GM08714 (cell line): ENCODE data around the gene LUM.
"Not testable (repeated sequence)": the region's sequence is repeated elsewhere in the genome, so short reads cannot be mapped to it uniquely, and the experiment has no call there.

Experiments
- H3K4me3 ChIP-seq: fragments of 200-500 bp; sonication (Bioruptor generic); 2 replicates; pipeline ENCODE4 v1.5.1; 2014; ENCODE audit warnings: mild to moderate bottlenecking, low read length, inconsistent platforms
- ZNF274 ChIP-seq: IDR thresholded peaks from 2 replicates; pipeline ENCODE4 v1.6.1; 2012; ENCODE audit warnings: mild to moderate bottlenecking, low read depth, low read length

The LUM gene

DNA sequence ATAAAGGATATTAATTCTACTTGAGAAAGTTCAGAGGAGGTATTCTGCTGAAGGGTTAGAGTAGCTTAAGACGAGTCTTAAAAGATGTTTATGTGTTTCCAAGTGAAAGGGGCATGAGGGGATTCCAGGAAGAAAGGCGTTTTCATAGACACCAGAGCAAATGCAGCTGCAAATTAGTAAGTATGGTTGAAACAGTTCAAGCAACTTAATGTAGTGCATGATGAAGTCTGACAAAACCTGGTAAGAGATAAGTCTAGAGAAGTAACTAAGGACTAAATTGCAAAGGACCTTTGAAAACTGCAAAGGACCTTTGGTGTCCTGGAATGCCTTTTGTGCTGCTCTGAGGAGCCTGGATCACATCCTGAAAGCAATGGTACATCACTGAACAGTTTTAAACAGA lies 11.5 kb downstream of the LUM start:
- TF ChIP-seq ZNF274, result no peak
- H3K4me3 ChIP-seq, result no peak overlapping the region

DNA sequence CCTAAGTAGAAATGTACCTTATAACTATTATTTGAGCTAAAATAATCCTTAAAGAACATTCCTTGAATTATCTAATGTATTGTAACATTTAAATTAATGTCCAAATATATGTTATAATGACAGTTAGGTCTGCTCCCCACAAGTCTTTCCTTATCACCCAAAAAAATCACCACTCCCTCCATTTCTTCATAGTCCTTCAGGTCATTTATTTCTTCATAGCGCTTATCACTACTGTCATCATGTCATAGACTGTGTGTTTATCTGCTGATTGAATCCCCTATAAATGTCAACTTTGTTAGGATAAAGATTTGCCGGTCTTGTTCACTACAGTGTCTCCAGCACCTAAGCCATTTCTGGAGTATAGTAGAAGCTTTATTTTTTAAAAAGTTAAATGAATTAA lies 12.0 kb downstream of the LUM start:
- no peak overlapping the region for H3K4me3 ChIP-seq
- TF ChIP-seq ZNF274, result no peak

DNA sequence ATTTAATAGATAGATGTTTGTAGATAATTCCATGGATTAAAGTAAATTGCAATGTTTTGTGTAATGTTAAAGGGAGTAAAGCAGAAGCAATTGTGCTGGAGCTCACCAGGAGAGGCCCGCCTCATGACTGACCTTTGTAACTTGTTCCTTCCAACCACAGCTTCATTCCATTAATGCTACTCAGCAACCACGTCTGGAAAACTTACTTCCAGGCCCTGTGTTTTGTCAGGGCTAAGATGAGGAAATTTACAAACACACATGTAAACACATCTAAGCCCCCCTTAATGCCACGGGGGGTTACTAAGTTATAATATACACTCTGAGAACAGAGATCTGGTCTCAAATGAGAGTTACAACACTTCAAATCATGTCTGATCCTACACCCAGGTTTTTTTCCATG lies 12.4 kb downstream of the LUM start:
- no peak overlapping the region for H3K4me3 ChIP-seq
- TF ChIP-seq ZNF274, result no peak

DNA sequence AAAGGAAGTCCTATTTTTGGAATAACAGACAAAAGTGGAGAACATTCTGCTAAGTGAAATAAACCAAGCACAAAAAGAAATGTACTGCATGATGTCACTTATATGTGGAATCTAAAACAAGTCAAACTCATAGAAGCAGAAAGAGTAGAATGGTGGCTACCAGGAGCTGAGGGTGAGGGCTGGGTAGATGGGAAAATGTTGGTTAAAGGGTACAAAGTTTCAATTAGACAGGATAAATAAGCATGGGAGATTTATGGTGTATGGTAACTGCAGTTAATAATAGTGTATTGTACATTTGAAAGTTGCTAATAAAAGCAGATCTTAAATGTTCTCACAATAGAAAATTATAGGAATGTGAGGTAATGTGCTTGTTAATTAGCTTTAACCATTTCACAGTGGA lies 12.8 kb downstream of the LUM start:
- TF ChIP-seq ZNF274, result no peak
- no peak overlapping the region for H3K4me3 ChIP-seq

DNA sequence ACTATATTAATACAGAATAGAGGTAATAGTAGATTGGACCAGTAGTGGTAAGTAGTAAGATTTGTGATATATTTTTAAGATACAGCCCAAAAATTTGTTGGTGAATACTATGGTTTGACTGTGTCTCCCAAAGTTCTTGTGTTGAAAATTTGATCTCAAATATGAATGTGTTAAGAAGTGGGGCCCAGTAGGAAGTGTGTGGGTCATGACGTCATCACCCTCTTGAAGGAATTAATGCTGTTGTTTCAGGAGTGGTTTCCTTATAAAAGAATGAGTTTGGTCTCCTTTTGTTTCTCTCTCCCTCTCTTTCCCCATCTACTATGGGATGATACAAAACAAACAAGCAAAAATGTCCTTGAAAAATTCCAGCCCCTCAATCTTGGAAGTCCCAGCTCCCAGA lies 16.3 kb downstream of the LUM start:
- no peak for TF ChIP-seq ZNF274

DNA sequence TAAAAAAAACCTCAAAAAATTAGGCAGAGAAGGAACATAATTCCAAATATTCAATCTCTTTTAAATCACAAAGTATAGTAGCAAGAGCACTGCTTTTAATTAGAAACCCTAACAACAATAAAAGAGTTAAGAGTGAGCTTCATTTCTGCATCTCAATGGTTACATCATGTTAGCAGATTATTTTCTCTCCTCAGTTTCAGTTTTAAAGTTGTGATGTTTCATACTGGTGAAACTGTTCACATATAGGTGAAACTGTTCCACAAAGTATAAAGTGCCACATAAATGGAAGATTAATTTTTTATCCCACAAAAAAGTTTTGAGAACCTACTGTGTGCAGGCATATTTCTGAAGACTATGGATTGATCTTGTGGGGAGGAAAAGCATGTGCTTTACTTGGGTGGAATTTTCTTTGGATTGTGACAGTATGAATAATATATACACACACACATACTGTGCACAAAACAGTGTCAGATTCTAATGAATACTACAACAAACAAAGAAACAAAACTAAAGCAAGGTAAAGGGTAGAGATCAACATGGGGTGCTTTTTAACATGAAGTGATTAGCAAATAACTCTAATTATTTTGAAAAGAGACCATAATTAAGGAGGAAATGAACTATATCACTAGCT lies 17.1 kb downstream of the LUM start:
- no peak overlapping the region for H3K4me3 ChIP-seq
- no peak for TF ChIP-seq ZNF274

More for the DNA sequence above, 16.3 kb downstream of the LUM start:
- no peak overlapping the region for H3K4me3 ChIP-seq

DNA sequence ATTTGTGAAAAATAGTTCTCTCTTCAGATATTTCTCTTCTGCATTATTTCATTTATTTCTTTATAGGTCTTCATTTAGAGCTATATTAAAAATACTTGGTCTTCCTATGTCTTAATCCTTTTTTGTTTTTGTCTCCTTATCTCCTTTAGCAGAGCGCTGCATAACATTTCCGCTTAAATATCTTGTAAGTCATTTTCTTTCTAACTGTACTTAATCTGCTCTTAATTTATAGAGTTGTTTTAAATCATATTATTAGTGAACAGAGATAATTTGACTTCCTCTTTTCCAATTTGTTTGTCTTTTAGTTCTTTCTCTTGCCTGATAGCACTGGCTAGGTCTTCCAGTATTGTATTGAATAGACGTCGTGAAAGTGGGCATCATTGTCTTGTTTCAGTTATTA lies 18.0 kb downstream of the LUM start:
- TF ChIP-seq ZNF274, result no peak
- no peak overlapping the region for H3K4me3 ChIP-seq

DNA sequence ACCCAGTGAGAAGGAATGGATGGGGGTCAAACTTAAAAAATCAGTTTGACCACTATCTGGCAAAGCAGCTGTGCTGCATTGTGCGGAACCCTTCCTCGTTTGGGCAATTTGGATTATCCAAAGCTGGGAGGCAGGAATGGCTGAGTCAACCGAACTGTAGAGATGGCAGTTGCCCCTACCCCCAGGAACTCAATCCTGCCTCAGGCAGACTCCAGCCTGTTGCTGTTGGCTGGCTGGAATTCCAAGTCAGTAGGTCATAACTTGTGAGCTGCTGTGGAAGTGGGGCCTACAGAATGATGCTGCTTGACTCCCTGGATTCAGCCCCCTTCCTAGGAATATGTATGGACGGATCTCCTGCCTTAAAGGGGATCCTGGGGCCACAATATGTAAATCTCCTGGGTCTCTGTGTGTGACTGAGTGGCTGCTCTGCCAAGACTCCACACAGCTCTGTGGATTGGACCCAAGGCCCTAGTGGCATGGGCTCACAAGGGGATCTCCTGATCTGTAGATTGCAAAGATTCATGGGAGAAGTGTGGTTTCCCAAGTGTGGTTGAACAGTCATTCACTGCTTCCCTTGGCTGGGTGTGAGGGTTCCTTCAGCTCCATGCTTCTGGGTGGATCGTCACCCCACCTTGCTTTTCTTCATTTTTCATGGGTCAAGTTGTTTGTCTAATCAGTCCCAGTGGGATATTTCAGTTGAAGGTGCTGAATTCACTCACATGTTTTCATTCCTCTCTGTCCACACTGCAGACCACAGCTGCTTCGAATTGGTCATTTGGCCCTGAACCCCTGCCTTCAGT lies 19.2 kb downstream of the LUM start:
- H3K4me3 ChIP-seq, result no peak overlapping the region
- no peak for TF ChIP-seq ZNF274

DNA sequence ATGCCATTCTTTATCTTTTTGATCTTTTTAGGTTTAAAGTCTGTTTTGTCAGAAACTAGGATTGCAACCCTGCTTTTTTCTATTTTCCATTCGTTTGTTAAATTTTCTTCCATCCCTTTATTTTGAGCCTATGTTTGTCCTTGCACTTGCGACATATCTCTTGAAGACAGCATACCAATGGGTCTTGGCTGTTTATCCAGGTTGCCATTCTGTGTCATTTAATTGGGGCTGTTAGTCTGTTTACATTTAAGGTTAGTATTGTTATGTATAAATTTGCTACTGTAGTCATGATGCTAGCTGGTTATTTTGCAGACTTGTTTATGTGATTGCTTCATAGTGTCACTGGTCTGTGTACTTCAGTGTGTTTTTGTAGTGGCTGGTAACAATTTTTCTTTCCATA lies 21.3 kb downstream of the LUM start:
- H3K4me3 ChIP-seq, result not testable (repeated sequence)

DNA sequence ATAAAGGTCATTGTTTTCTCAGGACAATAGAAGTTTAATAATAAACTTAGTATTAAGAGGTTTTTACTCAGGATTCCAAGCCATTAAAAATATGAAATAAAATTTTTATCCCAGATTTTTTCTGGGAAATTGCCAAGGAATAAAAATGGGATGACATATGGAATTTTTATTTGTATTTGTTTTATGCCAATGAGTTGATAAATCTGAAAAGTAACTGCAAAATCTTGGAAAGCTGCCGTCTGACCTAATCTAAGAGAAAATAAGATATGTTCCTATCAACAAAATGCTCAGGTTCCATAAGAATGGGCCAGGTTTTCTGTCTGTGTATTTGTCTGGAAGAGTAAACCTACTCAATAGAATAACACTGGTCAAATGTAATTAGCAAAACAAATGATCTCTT lies 31.3 kb downstream of the LUM start:
- TF ChIP-seq ZNF274, result no peak

DNA sequence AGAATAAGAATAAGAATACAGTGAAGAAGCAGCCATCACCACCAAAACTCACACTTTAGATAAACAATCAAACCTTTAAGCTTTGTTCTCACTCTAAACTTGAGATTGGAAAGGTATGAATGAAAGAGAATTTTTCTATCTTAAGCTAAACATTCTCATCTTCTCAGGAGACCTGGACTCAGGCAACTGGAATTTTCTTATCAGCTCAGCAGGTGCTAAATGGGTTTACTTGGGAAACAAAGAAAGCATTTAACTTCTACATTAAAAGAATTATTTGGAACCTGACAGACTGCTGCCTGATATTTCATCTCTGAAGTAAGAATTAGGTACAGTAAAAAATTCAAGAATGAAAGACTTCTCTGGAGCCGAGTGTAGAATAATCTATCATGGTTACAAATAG lies 32.8 kb downstream of the LUM start:
- TF ChIP-seq ZNF274, result no peak
- H3K4me3 ChIP-seq, result no peak overlapping the region

More for the DNA sequence above, 31.3 kb downstream of the LUM start:
- no peak overlapping the region for H3K4me3 ChIP-seq

DNA sequence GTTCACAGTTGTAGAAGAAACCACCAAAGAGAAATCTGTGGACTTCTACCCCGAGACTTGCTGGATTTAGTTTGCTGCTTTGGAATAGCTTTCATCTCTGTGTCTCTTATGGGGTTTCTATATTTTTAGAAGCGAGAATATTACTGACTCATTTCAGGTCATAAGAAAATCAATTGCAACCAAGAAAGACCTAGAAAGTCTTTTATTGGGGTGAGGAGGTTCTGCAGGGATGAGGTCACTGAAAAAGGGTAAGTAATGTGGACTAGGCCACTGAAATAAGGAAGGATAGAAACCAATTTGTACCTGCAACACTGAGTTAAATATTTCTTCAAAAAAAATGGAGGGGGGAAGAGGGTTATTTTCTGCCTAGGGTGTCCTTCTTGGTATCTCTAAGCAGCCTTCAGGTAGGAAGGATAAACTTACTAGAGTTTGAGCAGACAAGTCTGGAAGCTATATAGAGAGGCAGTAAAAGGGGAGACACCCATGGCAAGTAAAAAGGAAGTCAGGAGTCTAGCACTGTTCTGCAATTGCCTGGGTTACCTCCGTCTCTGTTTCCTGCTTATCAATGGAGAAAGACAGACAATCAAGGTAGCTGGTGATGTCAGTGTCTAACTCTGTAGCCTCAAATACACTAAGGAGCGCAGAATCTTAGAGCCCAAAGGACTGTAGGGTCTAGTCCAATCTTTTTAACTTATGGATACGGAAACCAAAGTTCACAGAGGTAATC lies 33.9 kb downstream of the LUM start:
- no peak overlapping the region for H3K4me3 ChIP-seq
- TF ChIP-seq ZNF274, result no peak

DNA sequence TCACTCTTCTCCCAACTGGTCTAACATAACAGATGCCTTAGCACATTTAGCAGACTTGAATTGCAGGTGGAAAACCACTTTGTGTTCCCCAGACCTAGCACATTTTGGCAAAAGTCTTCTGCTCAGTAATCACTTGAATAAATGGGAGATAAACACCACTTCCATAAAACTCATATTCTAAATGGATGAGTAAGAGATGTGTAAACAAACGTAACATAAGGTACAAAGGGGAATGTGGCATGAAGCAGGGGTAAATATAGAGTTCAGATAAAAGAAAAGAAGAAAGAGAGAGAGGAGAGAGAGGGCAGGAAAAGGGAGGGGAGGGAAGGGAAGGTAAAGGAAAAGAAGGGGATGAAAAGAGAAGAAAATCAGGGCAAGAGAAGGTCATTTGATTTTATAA lies 36.4 kb downstream of the LUM start:
- no peak for TF ChIP-seq ZNF274
- no peak overlapping the region for H3K4me3 ChIP-seq

DNA sequence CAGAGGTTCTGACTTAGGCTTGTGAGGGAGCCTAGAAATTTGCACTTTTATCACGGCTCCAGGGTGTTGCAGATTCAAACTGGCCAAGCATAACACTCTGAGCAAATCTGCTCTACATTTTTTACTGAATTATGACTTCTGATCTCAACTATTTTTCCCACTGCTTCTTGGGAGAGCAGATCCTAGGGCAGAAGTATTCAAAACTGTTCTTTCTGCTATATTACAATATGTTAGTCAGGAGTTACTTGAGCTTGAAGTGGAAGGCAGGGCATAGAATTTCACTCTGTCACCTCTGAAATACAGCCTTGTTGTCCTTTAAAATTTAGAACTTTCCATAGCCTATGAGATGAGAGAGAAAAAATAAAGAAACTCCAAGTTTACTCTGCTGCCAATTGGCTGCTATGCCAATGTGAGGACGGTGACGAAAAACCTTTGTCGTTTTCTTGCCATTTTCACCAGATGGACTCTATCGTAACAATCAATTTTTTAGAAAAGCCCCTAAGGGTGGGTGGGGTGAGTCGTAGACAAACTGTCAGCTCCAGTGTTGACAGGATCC lies 37.1 kb downstream of the LUM start:
- no peak overlapping the region for H3K4me3 ChIP-seq
- no peak for TF ChIP-seq ZNF274

DNA sequence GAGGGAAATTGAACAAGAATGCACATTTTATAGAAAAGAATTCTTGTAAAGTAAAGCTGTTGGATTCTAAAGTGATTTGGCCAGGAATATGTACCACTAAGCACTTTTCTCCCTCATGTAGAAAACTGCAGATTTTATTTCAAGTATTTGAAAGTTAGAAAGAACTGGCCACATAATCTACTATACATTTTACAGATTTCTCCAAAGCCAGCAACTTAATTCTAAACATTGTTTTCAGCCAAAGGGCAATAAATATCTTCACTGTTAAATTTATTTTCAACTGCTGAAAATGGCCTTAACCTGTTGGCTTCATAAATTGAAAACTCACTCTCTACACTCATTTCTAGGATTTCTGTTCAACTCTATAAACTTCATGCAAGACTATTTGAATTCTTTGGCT lies 37.9 kb downstream of the LUM start:
- no peak overlapping the region for H3K4me3 ChIP-seq
- TF ChIP-seq ZNF274, result no peak
